SU-DHL-6 (cell line): ENCODE results near the gene SH3TC2.

ENCODE experiments used
- H2AFZ ChIP-seq: fragments of 200-600 bp; sonication (generic); 2 replicates; pipeline ENCODE4 v1.6.1; 2014; ENCODE audit warnings: low read depth, mild to moderate bottlenecking, moderate library complexity, mixed read lengths, antibody characterized with exemption, low read length; ENCODE audit not compliant: severe bottlenecking
- H3F3A ChIP-seq: fragments of 200-600 bp; shearing (Covaris generic); 2 replicates; pipeline ENCODE4 v1.6.0; 2016; ENCODE audit warnings: antibody characterized with exemption, mild to moderate bottlenecking; ENCODE audit not compliant: insufficient read depth
- H3K27ac ChIP-seq: fragments of 200-600 bp; sonication (generic); 2 replicates; pipeline ENCODE4 v1.5.1; 2016; ENCODE audit warnings: low read depth, mild to moderate bottlenecking, low read length, moderate library complexity, mixed read lengths
- H3K27me3 ChIP-seq: fragments of 200-600 bp; sonication (generic), shearing (Covaris generic); 2 replicates; pipeline ENCODE4 v1.6.0; 2014; ENCODE audit warnings: mild to moderate bottlenecking, low read length
- H3K36me3 ChIP-seq: fragments of 200-600 bp; sonication (generic); 2 replicates; pipeline ENCODE4 v1.6.1; 2014; ENCODE audit warnings: mild to moderate bottlenecking, low read length, mixed read lengths
- H3K4me2 ChIP-seq: fragments of 300-600, 200-600 bp; shearing (Covaris generic), sonication (generic); 2 replicates; pipeline ENCODE4 v1.6.0; 2014; ENCODE audit warnings: low read length, low read depth, mild to moderate bottlenecking; ENCODE audit not compliant: poor library complexity, severe bottlenecking
- H3K4me3 ChIP-seq: fragments of 200-600 bp; sonication (generic); 2 replicates; pipeline ENCODE4 v1.5.1; 2014; ENCODE audit warnings: antibody characterized with exemption, low read length, mild to moderate bottlenecking, mixed read lengths; ENCODE audit not compliant: insufficient read depth, poor library complexity, severe bottlenecking
- H3K79me2 ChIP-seq: fragments of 200-600 bp; sonication (generic); 2 replicates; pipeline ENCODE4 v1.6.1; 2014; ENCODE audit warnings: mild to moderate bottlenecking, low read length, moderate library complexity; ENCODE audit not compliant: insufficient read depth
- H3K9ac ChIP-seq: fragments of 200-600 bp; sonication (generic); 2 replicates; pipeline ENCODE4 v1.7.0; 2014; ENCODE audit warnings: mild to moderate bottlenecking, low read length
- H3K9me2 ChIP-seq: fragments of 200-600 bp; sonication (generic); replicated peaks from 2 replicates; pipeline ENCODE4 v1.6.1; 2014; ENCODE audit warnings: low read length; ENCODE audit not compliant: insufficient read depth
- H3K9me3 ChIP-seq: fragments of 200-600 bp; sonication (generic); 2 replicates; pipeline ENCODE4 v1.6.1; 2014; ENCODE audit warnings: low read length, mixed read lengths; ENCODE audit not compliant: insufficient read depth
- H4K20me1 ChIP-seq: fragments of 200-600 bp; sonication (generic); 2 replicates; pipeline ENCODE4 v1.6.1; 2014; ENCODE audit warnings: low read depth, mild to moderate bottlenecking, antibody characterized with exemption, low read length, moderate library complexity, mixed read lengths
- CTCF ChIP-seq: fragments of 200-600 bp; sonication (generic); IDR thresholded peaks from one replicate; pipeline ENCODE4 v1.5.1; 2017; ENCODE audit warnings: antibody characterized with exemption, mild to moderate bottlenecking, low read length, moderate library complexity; ENCODE audit not compliant: insufficient read depth, poor library complexity, severe bottlenecking
- EZH2phosphoT487 ChIP-seq: fragments of 200-600 bp; sonication (generic), shearing (Covaris generic); conservative IDR thresholded peaks from 2 replicates; pipeline ENCODE4 v1.6.1; 2018; ENCODE audit warnings: mild to moderate bottlenecking, antibody characterized with exemption, low read length, moderate library complexity, mixed read lengths

SH3TC2 gene

GRCh38 chr5:148999741-149000140 is 63.1 kb downstream of the SH3TC2 start:
- Histone ChIP-seq H3K9ac (no peak overlapping the region), H2AFZ (no peak overlapping the region), H3K27me3 (no peaks in the 10 kb centered on the region), H3K4me2 (no peak overlapping the region), H3K27ac (no peak overlapping the region), H3K79me2 (no peaks in the 10 kb centered on the region), H3K4me3 (no peak overlapping the region), H3F3A (no peaks in the 10 kb centered on the region), H3K9me3 (no peaks in the 10 kb centered on the region), H4K20me1 (no peaks in the 10 kb centered on the region), H3K36me3 (no peaks in the 10 kb centered on the region), H3K9me2 (no peaks in the 10 kb centered on the region)
- TF ChIP-seq CTCF (no peak), EZH2phosphoT487 (no peak)

GRCh38 chr5:148998174-148998797 is 64.6 kb downstream of the SH3TC2 start:
- Histone ChIP-seq H3K9me3 (no peaks in the 10 kb centered on the region), H3K9ac (no peak overlapping the region), H3K36me3 (no peaks in the 10 kb centered on the region), H3F3A (no peaks in the 10 kb centered on the region), H2AFZ (no peak overlapping the region), H3K9me2 (no peaks in the 10 kb centered on the region), H3K4me2 (no peak overlapping the region), H3K79me2 (no peaks in the 10 kb centered on the region), H3K27ac (no peak overlapping the region), H4K20me1 (no peaks in the 10 kb centered on the region), H3K27me3 (no peaks in the 10 kb centered on the region), H3K4me3 (no peak overlapping the region)
- TF ChIP-seq CTCF, result peak; percentile 29
- TF ChIP-seq EZH2phosphoT487, result no peak

- TF ChIP-seq CTCF (no peak), EZH2phosphoT487 (no peak)
- no peaks in the 10 kb centered on the region for H3K9me2 ChIP-seq
- no peaks in the 10 kb centered on the region for H3K27me3 ChIP-seq
- H4K20me1 ChIP-seq, result no peaks in the 10 kb centered on the region
- no peak overlapping the region for H3K4me2 ChIP-seq
- H3K27ac ChIP-seq, result no peak overlapping the region
- no peaks in the 10 kb centered on the region for H3K9me3 ChIP-seq
- no peaks in the 10 kb centered on the region for H3F3A ChIP-seq
- no peak overlapping the region for H2AFZ ChIP-seq
- no peaks in the 10 kb centered on the region for H3K36me3 ChIP-seq
- H3K4me3 ChIP-seq, result no peak overlapping the region
- H3K79me2 ChIP-seq, result no peaks in the 10 kb centered on the region
- H3K9ac ChIP-seq, result no peak overlapping the region
Observed at GRCh38 chr5:148996270-148996669, 66.6 kb downstream of the SH3TC2 start.
